ENCODE data around the gene HOXB4.

Gene HOXB4

GRCh38 chr17:48575673-48576478, 2.3 kb downstream of the HOXB4 start:
- Histone ChIP-seq H3K4me3 (ENCODE audit: low read length) (no peak overlapping the region), H3K27ac (ENCODE audit: low read depth, low read length) (no peak overlapping the region), H3K4me2 (ENCODE audit: low read length) (no peak overlapping the region), H3K36me3 (ENCODE audit: control insufficient read depth, low read length) (peaks cover 4% of the 10 kb centered on the region; the same call in 1 of the 2 replicates), H3K27me3 (ENCODE audit: control insufficient read depth, low read length) (peaks cover 19% of the 10 kb centered on the region), H3K4me1 (ENCODE audit: control insufficient read depth, low read length) (peaks cover 29% of the 10 kb centered on the region), H3F3A (ENCODE audit: control insufficient read depth, insufficient read depth) (0 out of 2 replicates have a peak, but pooled peaks cover 9% of the 10 kb centered on the region), H3K9me2 (replicated peaks; ENCODE audit: control insufficient read depth, low read length) (no peaks in the 10 kb centered on the region), H3K9me3 (ENCODE audit: control insufficient read depth, insufficient read depth, low read length) (no peaks in the 10 kb centered on the region), H4K20me1 (ENCODE audit: control insufficient read depth, insufficient read depth, low read depth, low read length) (no peaks in the 10 kb centered on the region), H3K79me2 (ENCODE audit: control insufficient read depth, low read length) (peaks cover 12% of the 10 kb centered on the region)
- TF ChIP-seq CTCF (IDR thresholded peaks at IDR 0.05; ENCODE audit: low read depth, low read length, poor library complexity, severe bottlenecking) (no peak), EZH2phosphoT487 (IDR thresholded peaks at IDR 0.05; ENCODE audit: borderline replicate concordance, low read length) (no peak)

- H3F3A ChIP-seq (ENCODE audit: control insufficient read depth, insufficient read depth) = 0 out of 2 replicates have a peak, but pooled peaks cover 4% of the 10 kb centered on the region
- peaks cover 12% of the 10 kb centered on the region for H3K79me2 ChIP-seq (ENCODE audit: control insufficient read depth, low read length)
- H3K4me1 ChIP-seq (ENCODE audit: control insufficient read depth, low read length) = peaks cover 22% of the 10 kb centered on the region
- H3K4me2 ChIP-seq (ENCODE audit: low read length) = no peak overlapping the region
- H3K9me2 ChIP-seq (replicated peaks; ENCODE audit: control insufficient read depth, low read length) = no peaks in the 10 kb centered on the region
- H3K36me3 ChIP-seq (ENCODE audit: control insufficient read depth, low read length) = peaks cover 4% of the 10 kb centered on the region; the same call in 1 of the 2 replicates
- peaks cover 12% of the 10 kb centered on the region for H3K27me3 ChIP-seq (ENCODE audit: control insufficient read depth, low read length)
- no peaks in the 10 kb centered on the region for H4K20me1 ChIP-seq (ENCODE audit: control insufficient read depth, insufficient read depth, low read depth, low read length)
- H3K27ac ChIP-seq (ENCODE audit: low read depth, low read length) = no peak overlapping the region
- no peak overlapping the region for H3K4me3 ChIP-seq (ENCODE audit: low read length)
- TF ChIP-seq EZH2phosphoT487 (IDR thresholded peaks at IDR 0.05; ENCODE audit: borderline replicate concordance, low read length) = no peak
- no peak for TF ChIP-seq CTCF (IDR thresholded peaks at IDR 0.05; ENCODE audit: low read depth, low read length, poor library complexity, severe bottlenecking)
- no peaks in the 10 kb centered on the region for H3K9me3 ChIP-seq (ENCODE audit: control insufficient read depth, insufficient read depth, low read length)
Measured at GRCh38 chr17:48575066-48575582, 3.0 kb downstream of the HOXB4 start.

GRCh38 chr17:48574505-48575065, 3.6 kb downstream of the HOXB4 start:
- Histone ChIP-seq H3K9me2 (replicated peaks; ENCODE audit: control insufficient read depth, low read length) (no peaks in the 10 kb centered on the region), H3K4me3 (ENCODE audit: low read length) (no peak overlapping the region), H3K36me3 (ENCODE audit: control insufficient read depth, low read length) (peaks cover 4% of the 10 kb centered on the region; the same call in 1 of the 2 replicates), H3K9me3 (ENCODE audit: control insufficient read depth, insufficient read depth, low read length) (no peaks in the 10 kb centered on the region), H3K4me2 (ENCODE audit: low read length) (no peak overlapping the region), H3K4me1 (ENCODE audit: control insufficient read depth, low read length) (peaks cover 17% of the 10 kb centered on the region), H4K20me1 (ENCODE audit: control insufficient read depth, insufficient read depth, low read depth, low read length) (no peaks in the 10 kb centered on the region), H3F3A (ENCODE audit: control insufficient read depth, insufficient read depth) (0 out of 2 replicates have a peak, but pooled peaks cover 3% of the 10 kb centered on the region), H3K27ac (ENCODE audit: low read depth, low read length) (no peak overlapping the region), H3K27me3 (ENCODE audit: control insufficient read depth, low read length) (peaks cover 7% of the 10 kb centered on the region), H3K79me2 (ENCODE audit: control insufficient read depth, low read length) (peaks cover 12% of the 10 kb centered on the region)
- TF ChIP-seq EZH2phosphoT487 (IDR thresholded peaks at IDR 0.05; ENCODE audit: borderline replicate concordance, low read length) (no peak), CTCF (IDR thresholded peaks at IDR 0.05; ENCODE audit: low read depth, low read length, poor library complexity, severe bottlenecking) (no peak)
